Body of pancreas (tissue), 4 donors: ENCODE results near the gene ANAPC2. TPM values are rescaled to one million over a fixed set of nuclear protein-coding genes. Genes with fewer than 3 reads are reported as not detected.
A peak's percentile ranks its signal among the peaks of the same experiment; 100 is the strongest.

Experiments
- ATAC-seq: fragments of 150-250 bp; one replicate; pipeline ENCODE4 v1.9.1; 2016
- DNase-seq, 4 donors: peaks; one replicate each; pipeline ENCODE4 v3.0.0-alpha.2; 2019
- H3K27ac ChIP-seq, 4 donors: fragments of 200-600 bp; sonication (generic); 1 replicate in 3 of 4; 2 replicates in 1 of 4; pipeline versions ENCODE4 v1.5.1 to v1.6.1; 2016 to 2019; ENCODE audit warnings: mild to moderate bottlenecking in 1 of 4, mixed read lengths in 1 of 4, moderate library complexity in 1 of 4
- H3K27me3 ChIP-seq, 2 donors: fragments of 200-600 bp; sonication (generic); one replicate each; pipeline ENCODE4 v1.6.0; 2016; ENCODE audit warnings: mild to moderate bottlenecking in 1 of 2
- H3K36me3 ChIP-seq, 2 donors: fragments of 200-600 bp; sonication (generic); replicated peaks in 1 of 2; 2 replicates each; pipeline ENCODE4 v1.5.1; 2016; ENCODE audit warnings: low read depth in 2 of 2; ENCODE audit not compliant: insufficient read depth in 1 of 2
- H3K4me1 ChIP-seq: fragments of 200-600 bp; sonication (generic); one replicate; pipeline ENCODE4 v1.6.0; 2016
- H3K4me3 ChIP-seq, 2 donors: fragments of 200-600 bp; sonication (generic); 1 replicate in 1 of 2; 2 replicates in 1 of 2; pipeline ENCODE4 v1.5.1; 2016 to 2019
- H3K9me3 ChIP-seq, 3 donors: fragments of 200-600 bp; sonication (generic); 1 replicate in 2 of 3; 2 replicates in 1 of 3; pipeline ENCODE4 v1.5.1; 2016
- CTCF ChIP-seq, 7 experiments: fragments of 450-650 bp in 4 of 7; fragments of 200-600 bp in 3 of 7; sonication (generic) in 3 of 7; IDR thresholded peaks; one replicate each; pipeline ENCODE4 v1.5.1; 2016 to 2019; ENCODE audit warnings: antibody characterized with exemption in 7 of 7
- POLR2A ChIP-seq, 3 donors: fragments of 450-650 bp; IDR thresholded peaks; one replicate each; pipeline ENCODE4 v1.6.1; 2016; ENCODE audit warnings: antibody characterized with exemption in 3 of 3, mild to moderate bottlenecking in 2 of 3
- WGBS, 2 donors: methylation state at CpG; one replicate each; pipeline ENCODE4 v1.1.5; 2017; 5-methylcytosine and 5-hydroxymethylcytosine counted together
- intact Hi-C: fragments of 100-400 bp; cut with DNase I; formaldehyde crosslinking; loops from one replicate; pipeline ENCODE4 v1.15.1; 2023
- total RNA-seq, 2 donors: library from RNA; depleted of rRNA; stranded (reverse); fragments of >200 nt; gene quantifications; one replicate each; pipeline ENCODE4 v1.1.0, GENCODE V29; 2016

ANAPC2 gene
- total RNA-seq, 2 donors from 2014 or later = 24.1 to 51.7 TPM

- Histone ChIP-seq H3K36me3 (no peaks in the 10 kb centered on the region), H3K4me1 (peaks cover 35% of the 10 kb centered on the region), H3K27ac (no peak overlapping the region), H3K9me3 (no peaks in the 10 kb centered on the region), H3K27me3 (peaks cover 0 to 5% of the 10 kb centered on the region in 2 donors), H3K4me3 (no peak overlapping the region)
- DNase-seq = peak in 1 of 4 donors; percentile 28
- WGBS, 2 donors = 0% methylated on average over 6 to 36 of the region's 36 CpGs
- intact Hi-C loops = loop anchor here (5.0 kb wide), 1 partner anchor 36 kb away; no protein-coding TSS in a partner anchor
- TF ChIP-seq POLR2A (IDR thresholded peaks at IDR 0.05) (no peak), CTCF (IDR thresholded peaks at IDR 0.05) (no peak)
- ATAC-seq = peak; percentile 12
These were observed 19.8 kb downstream of the ANAPC2 start for GRCh38 chr9:137168573-137168903.

- 0 to 3% methylated on average over 3 to 53 of the region's 57 CpGs for WGBS, 2 donors
- intact Hi-C loops = loop anchor here (5.0 kb wide), 1 partner anchor 36 kb away; no protein-coding TSS in a partner anchor
- Histone ChIP-seq H3K4me3 (no peak overlapping the region), H3K4me1 (peaks cover 41% of the 10 kb centered on the region), H3K27ac (no peak overlapping the region), H3K9me3 (no peaks in the 10 kb centered on the region), H3K27me3 (peaks cover 0 to 9% of the 10 kb centered on the region in 2 donors), H3K36me3 (no peaks in the 10 kb centered on the region)
- ATAC-seq = no peak
- TF ChIP-seq CTCF (IDR thresholded peaks at IDR 0.05) (no peak), POLR2A (IDR thresholded peaks at IDR 0.05) (no peak)
- DNase-seq = peak in 2 of 4 donors; percentile 25 to 41
These were observed 20.4 kb downstream of the ANAPC2 start for GRCh38 chr9:137167747-137168572.

- peaks cover 48% of the 10 kb centered on the region for H3K4me1 ChIP-seq
- 16 to 30% methylated on average over 14 to 43 of the region's 44 CpGs for WGBS, 2 donors
- peaks cover 0 to 13% of the 10 kb centered on the region in 2 donors for H3K27me3 ChIP-seq
- no peak overlapping the region for H3K27ac ChIP-seq
- H3K9me3 ChIP-seq = no peaks in the 10 kb centered on the region
- intact Hi-C loops = loop anchor here (5.0 kb wide), 1 partner anchor 35 kb away; no protein-coding TSS in a partner anchor
- DNase-seq (no peak), ATAC-seq (no peak)
- H3K4me3 ChIP-seq = no peak overlapping the region
- H3K36me3 ChIP-seq = no peaks in the 10 kb centered on the region
- TF ChIP-seq POLR2A (IDR thresholded peaks at IDR 0.05) (no peak), CTCF (IDR thresholded peaks at IDR 0.05) (no peak)
These were observed 21.0 kb downstream of the ANAPC2 start for GRCh38 chr9:137167277-137167746.

- intact Hi-C loops = loop anchor here (5.0 kb wide), 1 partner anchor 34 kb away; no protein-coding TSS in a partner anchor
- peaks cover 55% of the 10 kb centered on the region for H3K4me1 ChIP-seq
- peaks cover 0 to 17% of the 10 kb centered on the region in 2 donors for H3K27me3 ChIP-seq
- WGBS, 2 donors = 66 to 88% methylated on average over 9 to 21 of the region's 22 CpGs
- no peaks in the 10 kb centered on the region for H3K9me3 ChIP-seq
- no peak overlapping the region for H3K27ac ChIP-seq
- DNase-seq (no peak), ATAC-seq (no peak)
- no peaks in the 10 kb centered on the region for H3K36me3 ChIP-seq
- no peak overlapping the region for H3K4me3 ChIP-seq
- TF ChIP-seq POLR2A (IDR thresholded peaks at IDR 0.05) (no peak), CTCF (IDR thresholded peaks at IDR 0.05) (no peak)
These were observed 21.8 kb downstream of the ANAPC2 start for GRCh38 chr9:137166380-137167229.
